Liver (tissue), 9 donors: ENCODE results near the gene ROBO2. TPM values are rescaled to one million over a fixed set of nuclear protein-coding genes. Genes with fewer than 3 reads are reported as not detected.

Source experiments
- DNase-seq: peaks from one replicate; pipeline ENCODE4 v3.0.0-alpha.2; 2017; ENCODE audit warnings: low spot score
- H3K27ac ChIP-seq, 2 donors: one replicate each; pipeline ENCODE4 v1.7.0; 2013; ENCODE audit warnings: inconsistent platforms in 2 of 2, low read length in 2 of 2, control low read depth in 1 of 2, low read depth in 1 of 2, mild to moderate bottlenecking in 1 of 2
- H3K27me3 ChIP-seq, 4 donors: one replicate each; pipeline versions ENCODE4 v1.6.1 to v1.7.0; 2013; ENCODE audit warnings: low read length in 3 of 4, inconsistent platforms in 1 of 4, mild to moderate bottlenecking in 1 of 4, moderate library complexity in 1 of 4; ENCODE audit not compliant: control insufficient read depth in 4 of 4, insufficient read depth in 4 of 4
- H3K36me3 ChIP-seq, 4 donors: one replicate each; pipeline versions ENCODE4 v1.6.1 to v1.7.0; 2013; ENCODE audit warnings: low read length in 3 of 4, mild to moderate bottlenecking in 3 of 4, low read depth in 1 of 4, moderate library complexity in 1 of 4; ENCODE audit not compliant: control insufficient read depth in 4 of 4, insufficient read depth in 3 of 4
- H3K4me1 ChIP-seq, 4 donors: one replicate each; pipeline versions ENCODE4 v1.6.1 to v1.7.0; 2013; ENCODE audit warnings: low read length in 3 of 4, mild to moderate bottlenecking in 3 of 4, moderate library complexity in 1 of 4; ENCODE audit not compliant: control insufficient read depth in 4 of 4, insufficient read depth in 4 of 4
- H3K4me3 ChIP-seq, 3 donors: one replicate each; pipeline versions ENCODE4 v1.6.1 to v1.7.0; 2013; ENCODE audit warnings: low read length in 3 of 3, control low read depth in 1 of 3, low read depth in 1 of 3, mild to moderate bottlenecking in 1 of 3
- H3K9ac ChIP-seq, 2 donors: one replicate each; pipeline ENCODE4 v1.7.0; 2013; ENCODE audit warnings: low read length in 2 of 2, mild to moderate bottlenecking in 2 of 2, moderate library complexity in 2 of 2, control low read depth in 1 of 2, low read depth in 1 of 2
- H3K9me3 ChIP-seq, 4 donors: one replicate each; pipeline versions ENCODE4 v1.6.1 to v1.7.0; 2013; ENCODE audit warnings: low read length in 3 of 4; ENCODE audit not compliant: control insufficient read depth in 4 of 4
- EGR1 ChIP-seq, 2 donors: IDR thresholded peaks; 2 replicates each; pipeline ENCODE4 v1.6.1; 2016 to 2018; ENCODE audit warnings: antibody characterized with exemption in 2 of 2, low read depth in 2 of 2
- FOXA1 ChIP-seq: IDR thresholded peaks from 2 replicates; pipeline ENCODE4 v1.6.1; 2016; ENCODE audit warnings: antibody characterized with exemption
- FOXA2 ChIP-seq: IDR thresholded peaks from 2 replicates; pipeline ENCODE4 v1.6.1; 2016; ENCODE audit warnings: antibody characterized with exemption
- GABPA ChIP-seq, 2 donors: IDR thresholded peaks in 1 of 2; conservative IDR thresholded peaks in 1 of 2; 2 replicates each; pipeline ENCODE4 v1.6.1; 2016; ENCODE audit warnings: antibody characterized with exemption in 2 of 2, mild to moderate bottlenecking in 1 of 2, moderate library complexity in 1 of 2
- HNF4A ChIP-seq, 2 donors: conservative IDR thresholded peaks; 2 replicates each; pipeline ENCODE4 v1.6.1; 2016; ENCODE audit warnings: antibody characterized with exemption in 2 of 2, mild to moderate bottlenecking in 2 of 2
- HNF4G ChIP-seq: IDR thresholded peaks from 2 replicates; pipeline ENCODE4 v1.6.1; 2016; ENCODE audit warnings: antibody characterized with exemption
- JUND ChIP-seq, 2 donors: IDR thresholded peaks; 2 replicates each; pipeline ENCODE4 v1.6.1; 2016; ENCODE audit warnings: antibody characterized with exemption in 2 of 2
- RAD21 ChIP-seq, 2 donors: IDR thresholded peaks; 2 replicates each; pipeline ENCODE4 v1.6.1; 2016; ENCODE audit warnings: antibody characterized with exemption in 2 of 2, mild to moderate bottlenecking in 2 of 2
- RXRA ChIP-seq, 2 donors: IDR thresholded peaks; 2 replicates each; pipeline ENCODE4 v1.6.1; 2017 to 2018; ENCODE audit warnings: antibody characterized with exemption in 2 of 2, mild to moderate bottlenecking in 1 of 2
- SP1 ChIP-seq: IDR thresholded peaks from 2 replicates; pipeline ENCODE4 v1.6.1; 2018; ENCODE audit warnings: antibody characterized with exemption, mild to moderate bottlenecking
- TAF1 ChIP-seq: conservative IDR thresholded peaks from 2 replicates; pipeline ENCODE4 v1.6.1; 2016; ENCODE audit warnings: antibody characterized with exemption, mild to moderate bottlenecking
- WGBS: extraction: QIAGEN DNeasy Blood & Tissue Kit; methylation state at CpG from one replicate; pipeline ENCODE4 v1.1.7; 2013; 5-methylcytosine and 5-hydroxymethylcytosine counted together
- polyA plus RNA-seq, 2 donors: library from polyadenylated mRNA; stranded (reverse) in 1 of 2; unstranded in 1 of 2; fragments of 200-250 nt in 1 of 2; fragments of >200 nt in 1 of 2; fragmentation: Nextera tagmentation in 1 of 2; extraction: Ambion mirVana in 1 of 2; gene quantifications; one replicate each; pipeline versions ENCODE4 v1.2.1 to v1.2.3, GENCODE V29; 2013 to 2015
- total RNA-seq, 2 donors: library from RNA; depleted of rRNA; stranded (reverse); fragments of >200 nt; gene quantifications; one replicate each; pipeline ENCODE4 v1.2.3, GENCODE V29; 2014
- TF ChIP-seq, protein P1 (sequence below): IDR thresholded peaks from 2 replicates; pipeline ENCODE4 v1.6.1; 2016; ENCODE audit warnings: antibody characterized with exemption
- TF ChIP-seq, protein P2 (sequence below): IDR thresholded peaks from 2 replicates; pipeline ENCODE4 v1.6.1; 2016; ENCODE audit warnings: antibody characterized with exemption
- TF ChIP-seq, protein P3 (sequence below): fragments of 150-350 bp; IDR thresholded peaks from 2 replicates; pipeline ENCODE4 v1.5.1; 2017; ENCODE audit warnings: improper control_type of control experiment, low read depth, low read length; ENCODE audit not compliant: missing input control
- TF ChIP-seq, protein P4 (sequence below): IDR thresholded peaks from 2 replicates; pipeline ENCODE4 v1.6.1; 2016; ENCODE audit warnings: antibody characterized with exemption
- TF ChIP-seq, protein P5 (sequence below): IDR thresholded peaks from 2 replicates; pipeline ENCODE4 v1.6.1; 2016; ENCODE audit warnings: antibody characterized with exemption, mild to moderate bottlenecking
- donor health status: healthy.
- donor health status: healthy.
- donor health status: healthy.
- donor health status: healthy.
- donor health status: healthy.

The ROBO2 gene
- total and polyA plus RNA-seq, 4 donors = 0.22 to 19.4 (median 1.1) TPM

DNA sequence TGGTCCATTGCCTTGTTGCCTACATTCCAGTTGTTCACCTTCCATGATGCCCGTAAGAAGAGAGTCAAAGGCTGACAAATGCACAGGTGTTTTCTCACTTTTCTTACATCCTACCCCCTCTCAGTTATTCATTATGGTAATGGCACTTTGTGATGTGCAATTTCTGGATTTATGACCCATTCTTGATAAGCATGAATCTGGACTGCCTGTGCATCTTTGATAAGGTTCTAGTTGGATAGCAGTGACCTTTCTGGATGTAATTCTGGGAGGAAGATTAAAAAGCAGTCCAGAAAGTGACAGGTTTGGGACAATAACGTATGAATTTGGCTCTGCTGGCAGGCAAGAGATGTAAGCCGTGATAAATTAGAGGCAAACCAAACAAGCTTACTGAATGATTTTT, 101.5 kb downstream of the ROBO2 start:
- H3K4me3 ChIP-seq = no peak overlapping the region
- H3K9me3 ChIP-seq = no peaks in the 10 kb centered on the region
- H3K27ac ChIP-seq = no peak overlapping the region
- H3K27me3 ChIP-seq = no peaks in the 10 kb centered on the region
- TF ChIP-seq HNF4G = no peak
- TF ChIP-seq, protein P1, sequence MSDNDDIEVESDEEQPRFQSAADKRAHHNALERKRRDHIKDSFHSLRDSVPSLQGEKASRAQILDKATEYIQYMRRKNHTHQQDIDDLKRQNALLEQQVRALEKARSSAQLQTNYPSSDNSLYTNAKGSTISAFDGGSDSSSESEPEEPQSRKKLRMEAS = no peak
- no peak for TF ChIP-seq TAF1
- TF ChIP-seq, protein P2, sequence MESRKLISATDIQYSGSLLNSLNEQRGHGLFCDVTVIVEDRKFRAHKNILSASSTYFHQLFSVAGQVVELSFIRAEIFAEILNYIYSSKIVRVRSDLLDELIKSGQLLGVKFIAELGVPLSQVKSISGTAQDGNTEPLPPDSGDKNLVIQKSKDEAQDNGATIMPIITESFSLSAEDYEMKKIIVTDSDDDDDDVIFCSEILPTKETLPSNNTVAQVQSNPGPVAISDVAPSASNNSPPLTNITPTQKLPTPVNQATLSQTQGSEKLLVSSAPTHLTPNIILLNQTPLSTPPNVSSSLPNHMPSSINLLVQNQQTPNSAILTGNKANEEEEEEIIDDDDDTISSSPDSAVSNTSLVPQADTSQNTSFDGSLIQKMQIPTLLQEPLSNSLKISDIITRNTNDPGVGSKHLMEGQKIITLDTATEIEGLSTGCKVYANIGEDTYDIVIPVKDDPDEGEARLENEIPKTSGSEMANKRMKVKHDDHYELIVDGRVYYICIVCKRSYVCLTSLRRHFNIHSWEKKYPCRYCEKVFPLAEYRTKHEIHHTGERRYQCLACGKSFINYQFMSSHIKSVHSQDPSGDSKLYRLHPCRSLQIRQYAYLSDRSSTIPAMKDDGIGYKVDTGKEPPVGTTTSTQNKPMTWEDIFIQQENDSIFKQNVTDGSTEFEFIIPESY = no peak
- TF ChIP-seq, protein P3, sequence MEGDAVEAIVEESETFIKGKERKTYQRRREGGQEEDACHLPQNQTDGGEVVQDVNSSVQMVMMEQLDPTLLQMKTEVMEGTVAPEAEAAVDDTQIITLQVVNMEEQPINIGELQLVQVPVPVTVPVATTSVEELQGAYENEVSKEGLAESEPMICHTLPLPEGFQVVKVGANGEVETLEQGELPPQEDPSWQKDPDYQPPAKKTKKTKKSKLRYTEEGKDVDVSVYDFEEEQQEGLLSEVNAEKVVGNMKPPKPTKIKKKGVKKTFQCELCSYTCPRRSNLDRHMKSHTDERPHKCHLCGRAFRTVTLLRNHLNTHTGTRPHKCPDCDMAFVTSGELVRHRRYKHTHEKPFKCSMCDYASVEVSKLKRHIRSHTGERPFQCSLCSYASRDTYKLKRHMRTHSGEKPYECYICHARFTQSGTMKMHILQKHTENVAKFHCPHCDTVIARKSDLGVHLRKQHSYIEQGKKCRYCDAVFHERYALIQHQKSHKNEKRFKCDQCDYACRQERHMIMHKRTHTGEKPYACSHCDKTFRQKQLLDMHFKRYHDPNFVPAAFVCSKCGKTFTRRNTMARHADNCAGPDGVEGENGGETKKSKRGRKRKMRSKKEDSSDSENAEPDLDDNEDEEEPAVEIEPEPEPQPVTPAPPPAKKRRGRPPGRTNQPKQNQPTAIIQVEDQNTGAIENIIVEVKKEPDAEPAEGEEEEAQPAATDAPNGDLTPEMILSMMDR = no peak
- TF ChIP-seq, protein P4, sequence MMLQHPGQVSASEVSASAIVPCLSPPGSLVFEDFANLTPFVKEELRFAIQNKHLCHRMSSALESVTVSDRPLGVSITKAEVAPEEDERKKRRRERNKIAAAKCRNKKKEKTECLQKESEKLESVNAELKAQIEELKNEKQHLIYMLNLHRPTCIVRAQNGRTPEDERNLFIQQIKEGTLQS = no peak
- TF ChIP-seq JUND (IDR thresholded peaks at IDR 0.05) = no peak
- TF ChIP-seq HNF4A (conservative IDR thresholded peaks at IDR 0.05) = no peak
- TF ChIP-seq GABPA (IDR thresholded peaks at IDR 0.05 in 1 of 2, conservative IDR thresholded peaks at IDR 0.05 in 1 of 2) = no peak
- TF ChIP-seq, protein P5, sequence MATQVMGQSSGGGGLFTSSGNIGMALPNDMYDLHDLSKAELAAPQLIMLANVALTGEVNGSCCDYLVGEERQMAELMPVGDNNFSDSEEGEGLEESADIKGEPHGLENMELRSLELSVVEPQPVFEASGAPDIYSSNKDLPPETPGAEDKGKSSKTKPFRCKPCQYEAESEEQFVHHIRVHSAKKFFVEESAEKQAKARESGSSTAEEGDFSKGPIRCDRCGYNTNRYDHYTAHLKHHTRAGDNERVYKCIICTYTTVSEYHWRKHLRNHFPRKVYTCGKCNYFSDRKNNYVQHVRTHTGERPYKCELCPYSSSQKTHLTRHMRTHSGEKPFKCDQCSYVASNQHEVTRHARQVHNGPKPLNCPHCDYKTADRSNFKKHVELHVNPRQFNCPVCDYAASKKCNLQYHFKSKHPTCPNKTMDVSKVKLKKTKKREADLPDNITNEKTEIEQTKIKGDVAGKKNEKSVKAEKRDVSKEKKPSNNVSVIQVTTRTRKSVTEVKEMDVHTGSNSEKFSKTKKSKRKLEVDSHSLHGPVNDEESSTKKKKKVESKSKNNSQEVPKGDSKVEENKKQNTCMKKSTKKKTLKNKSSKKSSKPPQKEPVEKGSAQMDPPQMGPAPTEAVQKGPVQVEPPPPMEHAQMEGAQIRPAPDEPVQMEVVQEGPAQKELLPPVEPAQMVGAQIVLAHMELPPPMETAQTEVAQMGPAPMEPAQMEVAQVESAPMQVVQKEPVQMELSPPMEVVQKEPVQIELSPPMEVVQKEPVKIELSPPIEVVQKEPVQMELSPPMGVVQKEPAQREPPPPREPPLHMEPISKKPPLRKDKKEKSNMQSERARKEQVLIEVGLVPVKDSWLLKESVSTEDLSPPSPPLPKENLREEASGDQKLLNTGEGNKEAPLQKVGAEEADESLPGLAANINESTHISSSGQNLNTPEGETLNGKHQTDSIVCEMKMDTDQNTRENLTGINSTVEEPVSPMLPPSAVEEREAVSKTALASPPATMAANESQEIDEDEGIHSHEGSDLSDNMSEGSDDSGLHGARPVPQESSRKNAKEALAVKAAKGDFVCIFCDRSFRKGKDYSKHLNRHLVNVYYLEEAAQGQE = no peak
- no peak for TF ChIP-seq FOXA2
- no peak for TF ChIP-seq FOXA1
- no peak for TF ChIP-seq RXRA (IDR thresholded peaks at IDR 0.05)
- no peak for DNase-seq
- H3K9ac ChIP-seq = no peak overlapping the region
- no peaks in the 10 kb centered on the region for H3K4me1 ChIP-seq
- WGBS = 74% methylated on average over 3 of the region's 3 CpGs
- H3K36me3 ChIP-seq = no peaks in the 10 kb centered on the region

DNA sequence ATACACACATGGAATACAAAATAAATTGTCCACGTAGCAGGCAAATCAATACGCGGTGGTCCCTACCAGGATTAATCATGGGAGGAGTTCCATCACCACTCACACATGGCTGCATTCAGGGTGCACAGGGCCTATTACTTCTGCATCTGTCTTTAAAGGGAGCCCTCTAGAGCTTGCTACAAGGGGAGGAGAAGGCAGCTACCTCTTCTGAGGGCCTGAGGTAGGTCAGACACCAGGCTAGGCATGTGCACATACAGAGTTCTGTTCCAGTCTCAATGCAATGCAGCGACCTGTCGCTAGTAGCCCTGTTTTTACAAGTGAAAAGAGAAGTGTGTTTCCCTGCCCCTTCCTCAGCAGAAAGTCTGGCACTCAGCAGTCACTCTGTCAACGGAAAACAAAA, 102.7 kb downstream of the ROBO2 start:
- no peak overlapping the region for H3K27ac ChIP-seq
- DNase-seq = no peak
- no peak overlapping the region for H3K9ac ChIP-seq
- no peak overlapping the region for H3K4me3 ChIP-seq
- H3K4me1 ChIP-seq = no peaks in the 10 kb centered on the region
- H3K27me3 ChIP-seq = no peaks in the 10 kb centered on the region
- 83% methylated on average over 6 of the region's 6 CpGs for WGBS
- H3K9me3 ChIP-seq = no peaks in the 10 kb centered on the region
- no peaks in the 10 kb centered on the region for H3K36me3 ChIP-seq
- TF ChIP-seq, protein P1 = no peak
- TF ChIP-seq, protein P3 = no peak
- TF ChIP-seq, protein P5 = no peak
- TF ChIP-seq RAD21 (IDR thresholded peaks at IDR 0.05) (no peak), RXRA (IDR thresholded peaks at IDR 0.05) (no peak), SP1 (no peak), HNF4A (conservative IDR thresholded peaks at IDR 0.05) (no peak), TAF1 (no peak), FOXA1 (no peak), GABPA (IDR thresholded peaks at IDR 0.05 in 1 of 2, conservative IDR thresholded peaks at IDR 0.05 in 1 of 2) (no peak), JUND (IDR thresholded peaks at IDR 0.05) (no peak), EGR1 (IDR thresholded peaks at IDR 0.05; ENCODE audit: low read depth in 2 of 2) (no peak)
- TF ChIP-seq, protein P4 = no peak
